Muscle of arm (tissue), 12 donors: ENCODE results near the gene CD58. TPM values are rescaled to one million over a fixed set of nuclear protein-coding genes. Genes with fewer than 3 reads are reported as not detected.
A peak's percentile ranks its signal among the peaks of the same experiment; 100 is the strongest.
"Not testable (repeated sequence)": the region's sequence is repeated elsewhere in the genome, so short reads cannot be mapped to it uniquely, and the experiment has no call there.

Experiments
- DNase-seq: peaks from one replicate; pipeline ENCODE4 v3.0.0-alpha.2; 2013
- polyA plus RNA-seq, 12 donors: library from polyadenylated mRNA; unstranded; fragments of 120-200 nt; gene quantifications; one replicate each; pipeline ENCODE4 v1.2.1, GENCODE V29; 2013; ENCODE audit not compliant: insufficient read length in 12 of 12

CD58 gene
- polyA plus RNA-seq, 12 donors = 10.5 to 19.0 (median 15.0) TPM; not detected in 1

GRCh38 chr1:116595065-116595840, 24.4 kb upstream of the CD58 start:
- DNase-seq = not testable (repeated sequence)

GRCh38 chr1:116593977-116594376, 23.2 kb upstream of the CD58 start:
- not testable (repeated sequence) for DNase-seq

- not testable (repeated sequence) for DNase-seq
Measured at GRCh38 chr1:116593401-116593800, 22.6 kb upstream of the CD58 start.

GRCh38 chr1:116591951-116592605, 21.3 kb upstream of the CD58 start:
- DNase-seq = not testable (repeated sequence)

GRCh38 chr1:116591006-116591950, 20.5 kb upstream of the CD58 start:
- not testable (repeated sequence) for DNase-seq

GRCh38 chr1:116590359-116591005, 19.7 kb upstream of the CD58 start:
- not testable (repeated sequence) for DNase-seq

- DNase-seq = not testable (repeated sequence)
Measured at GRCh38 chr1:116589101-116589735, 18.4 kb upstream of the CD58 start.

GRCh38 chr1:116587501-116588227, 16.8 kb upstream of the CD58 start:
- DNase-seq = no peak

GRCh38 chr1:116586741-116587143, 15.9 kb upstream of the CD58 start:
- no peak for DNase-seq

- no peak for DNase-seq
Measured at GRCh38 chr1:116585886-116586285, 15.1 kb upstream of the CD58 start.

- no peak for DNase-seq
Measured at GRCh38 chr1:116581323-116581885, 10.6 kb upstream of the CD58 start.

- no peak for DNase-seq
Measured at GRCh38 chr1:116580446-116581322, 9.9 kb upstream of the CD58 start.

- no peak for DNase-seq
Measured at GRCh38 chr1:116579259-116579875, 8.5 kb upstream of the CD58 start.

GRCh38 chr1:116578581-116578980, 7.8 kb upstream of the CD58 start:
- peak; percentile 27 for DNase-seq

- no peak for DNase-seq
Measured at GRCh38 chr1:116577759-116578314, 7.0 kb upstream of the CD58 start.

GRCh38 chr1:116574581-116575291, 3.9 kb upstream of the CD58 start:
- peak; percentile 85 for DNase-seq

- DNase-seq = no peak
Measured at GRCh38 chr1:116573431-116574095, 2.7 kb upstream of the CD58 start.
